ENCODE results near the gene NDUFB8.
"Not testable (repeated sequence)": the region's sequence is repeated elsewhere in the genome, so short reads cannot be mapped to it uniquely, and the experiment has no call there.

Gene NDUFB8

GRCh38 chr10:100529475-100530298, at the start of gene NDUFB8:
Gene NDUFB8, minus strand, starts transcription at chr10:100529871. Its CDS starts 20 bp downstream, at chr10:100529851.
- Histone ChIP-seq H3F3A (ENCODE audit: insufficient read depth, low read length) (no peaks in the 10 kb centered on the region), H3K36me3 (ENCODE audit: insufficient read depth, low read length) (peaks cover 18% of the 10 kb centered on the region), H3K4me1 (ENCODE audit: insufficient read depth, low read length, severe bottlenecking) (peaks cover 17% of the 10 kb centered on the region), H3K4me2 (ENCODE audit: low read length) (peak within 1 kb of the TSS; percentile 83), H4K20me1 (ENCODE audit: insufficient read depth, low read length) (no peaks in the 10 kb centered on the region), H3K9me2 (ENCODE audit: low read depth, low read length) (no peaks in the 10 kb centered on the region), H3K4me3 (ENCODE audit: low read depth, low read length, poor library complexity, severe bottlenecking) (peak within 1 kb of the TSS; percentile 91), H3K79me2 (ENCODE audit: insufficient read depth, low read length) (peaks cover 17% of the 10 kb centered on the region; the same call in 1 of the 2 replicates), H3K27me3 (ENCODE audit: insufficient read depth, low read length) (no peaks in the 10 kb centered on the region), H3K27ac (ENCODE audit: low read depth, low read length, poor library complexity, severe bottlenecking) (peak within 1 kb of the TSS; percentile 60), H2AFZ (ENCODE audit: low read length) (peak within 1 kb of the TSS; percentile 40; the same call in 1 of the 2 replicates), H3K9me3 (ENCODE audit: low read length) (no peaks in the 10 kb centered on the region), H3K9ac (ENCODE audit: low read length) (peak within 1 kb of the TSS; percentile 94)
- TF ChIP-seq EZH2 (IDR thresholded peaks at IDR 0.05; ENCODE audit: borderline replicate concordance, low read length), result no peak
- TF ChIP-seq, protein P1, sequence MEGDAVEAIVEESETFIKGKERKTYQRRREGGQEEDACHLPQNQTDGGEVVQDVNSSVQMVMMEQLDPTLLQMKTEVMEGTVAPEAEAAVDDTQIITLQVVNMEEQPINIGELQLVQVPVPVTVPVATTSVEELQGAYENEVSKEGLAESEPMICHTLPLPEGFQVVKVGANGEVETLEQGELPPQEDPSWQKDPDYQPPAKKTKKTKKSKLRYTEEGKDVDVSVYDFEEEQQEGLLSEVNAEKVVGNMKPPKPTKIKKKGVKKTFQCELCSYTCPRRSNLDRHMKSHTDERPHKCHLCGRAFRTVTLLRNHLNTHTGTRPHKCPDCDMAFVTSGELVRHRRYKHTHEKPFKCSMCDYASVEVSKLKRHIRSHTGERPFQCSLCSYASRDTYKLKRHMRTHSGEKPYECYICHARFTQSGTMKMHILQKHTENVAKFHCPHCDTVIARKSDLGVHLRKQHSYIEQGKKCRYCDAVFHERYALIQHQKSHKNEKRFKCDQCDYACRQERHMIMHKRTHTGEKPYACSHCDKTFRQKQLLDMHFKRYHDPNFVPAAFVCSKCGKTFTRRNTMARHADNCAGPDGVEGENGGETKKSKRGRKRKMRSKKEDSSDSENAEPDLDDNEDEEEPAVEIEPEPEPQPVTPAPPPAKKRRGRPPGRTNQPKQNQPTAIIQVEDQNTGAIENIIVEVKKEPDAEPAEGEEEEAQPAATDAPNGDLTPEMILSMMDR (IDR thresholded peaks at IDR 0.05; ENCODE audit: low read length), result no peak

DNA sequence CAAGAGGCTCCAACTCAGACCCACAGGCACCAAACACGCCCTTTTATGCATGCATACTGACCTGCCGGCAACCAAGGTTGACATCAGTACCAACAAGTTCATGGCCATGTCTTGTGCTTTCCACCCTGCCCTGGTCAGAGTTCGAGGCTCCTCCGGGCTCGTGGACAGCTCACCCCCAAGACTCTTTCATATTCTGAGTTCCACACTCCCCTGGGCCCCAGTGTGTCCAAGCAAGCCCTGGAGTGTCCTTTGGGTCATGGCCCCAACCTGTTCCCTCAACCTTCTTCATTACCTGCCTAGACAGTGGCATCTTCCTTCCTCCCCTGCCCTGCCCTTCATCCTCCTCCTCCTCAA, 46.6 kb upstream of the NDUFB8 start:
- no peak overlapping the region for H3K27ac ChIP-seq (ENCODE audit: low read depth, low read length, poor library complexity, severe bottlenecking)
- H3K79me2 ChIP-seq (ENCODE audit: insufficient read depth, low read length), result no peaks in the 10 kb centered on the region
- no peak for TF ChIP-seq EZH2 (IDR thresholded peaks at IDR 0.05; ENCODE audit: borderline replicate concordance, low read length)
- TF ChIP-seq, protein P1 (IDR thresholded peaks at IDR 0.05; ENCODE audit: low read length), result no peak
- H3K36me3 ChIP-seq (ENCODE audit: insufficient read depth, low read length), result no peaks in the 10 kb centered on the region
- H2AFZ ChIP-seq (ENCODE audit: low read length), result no peak overlapping the region
- no peaks in the 10 kb centered on the region for H3K9me3 ChIP-seq (ENCODE audit: low read length)
- no peak overlapping the region for H3K9ac ChIP-seq (ENCODE audit: low read length)
- H3K4me2 ChIP-seq (ENCODE audit: low read length), result no peak overlapping the region
- no peaks in the 10 kb centered on the region for H3K27me3 ChIP-seq (ENCODE audit: insufficient read depth, low read length)
- no peaks in the 10 kb centered on the region for H3K9me2 ChIP-seq (ENCODE audit: low read depth, low read length)
- H3K4me3 ChIP-seq (ENCODE audit: low read depth, low read length, poor library complexity, severe bottlenecking), result no peak overlapping the region
- H3F3A ChIP-seq (ENCODE audit: insufficient read depth, low read length), result no peaks in the 10 kb centered on the region
- no peaks in the 10 kb centered on the region for H4K20me1 ChIP-seq (ENCODE audit: insufficient read depth, low read length)
- no peaks in the 10 kb centered on the region for H3K4me1 ChIP-seq (ENCODE audit: insufficient read depth, low read length, severe bottlenecking)

DNA sequence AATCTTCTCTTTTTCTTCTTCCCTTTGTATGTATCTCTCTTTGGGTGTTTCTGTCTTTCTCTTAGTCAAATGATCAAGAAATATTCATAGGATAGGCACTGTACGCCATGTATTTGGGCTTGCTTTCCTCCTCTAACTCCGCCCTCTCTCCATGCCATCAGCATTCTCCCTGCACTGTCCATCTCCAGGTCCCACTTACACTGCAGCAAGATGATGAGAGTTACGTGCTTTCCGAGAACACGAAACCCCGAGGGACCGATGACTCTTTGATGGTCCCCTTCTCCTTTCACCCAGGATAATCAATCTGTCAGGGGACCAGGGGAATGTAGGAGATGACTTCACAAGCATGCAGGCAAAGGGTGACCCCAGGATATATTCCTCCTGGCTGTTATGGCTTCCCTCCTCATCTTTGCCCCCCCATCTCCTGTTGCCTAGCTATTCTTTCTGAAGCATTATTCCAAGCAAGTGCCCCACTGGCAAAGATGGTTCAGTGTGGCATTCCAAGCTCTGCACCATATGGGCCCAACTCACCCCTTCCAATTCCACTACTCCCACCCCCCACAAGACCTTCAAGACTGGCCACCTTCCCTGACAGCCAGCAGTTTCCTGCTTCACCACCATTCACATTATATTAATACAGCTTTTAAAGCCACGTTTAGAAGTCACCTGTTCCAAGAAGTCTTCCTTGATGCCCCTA, 46.1 kb upstream of the NDUFB8 start:
- H2AFZ ChIP-seq (ENCODE audit: low read length), result no peak overlapping the region
- no peaks in the 10 kb centered on the region for H3F3A ChIP-seq (ENCODE audit: insufficient read depth, low read length)
- H3K4me2 ChIP-seq (ENCODE audit: low read length), result no peak overlapping the region
- no peaks in the 10 kb centered on the region for H3K9me3 ChIP-seq (ENCODE audit: low read length)
- H4K20me1 ChIP-seq (ENCODE audit: insufficient read depth, low read length), result no peaks in the 10 kb centered on the region
- no peaks in the 10 kb centered on the region for H3K4me1 ChIP-seq (ENCODE audit: insufficient read depth, low read length, severe bottlenecking)
- TF ChIP-seq, protein P1 (IDR thresholded peaks at IDR 0.05; ENCODE audit: low read length), result no peak
- TF ChIP-seq EZH2 (IDR thresholded peaks at IDR 0.05; ENCODE audit: borderline replicate concordance, low read length), result no peak
- H3K9ac ChIP-seq (ENCODE audit: low read length), result no peak overlapping the region
- H3K9me2 ChIP-seq (ENCODE audit: low read depth, low read length), result no peaks in the 10 kb centered on the region
- H3K79me2 ChIP-seq (ENCODE audit: insufficient read depth, low read length), result no peaks in the 10 kb centered on the region
- H3K4me3 ChIP-seq (ENCODE audit: low read depth, low read length, poor library complexity, severe bottlenecking), result no peak overlapping the region
- no peaks in the 10 kb centered on the region for H3K27me3 ChIP-seq (ENCODE audit: insufficient read depth, low read length)
- H3K27ac ChIP-seq (ENCODE audit: low read depth, low read length, poor library complexity, severe bottlenecking), result no peak overlapping the region
- no peaks in the 10 kb centered on the region for H3K36me3 ChIP-seq (ENCODE audit: insufficient read depth, low read length)

- not testable (repeated sequence) for H2AFZ ChIP-seq (ENCODE audit: low read length); H3K9ac ChIP-seq (ENCODE audit: low read length); H3K4me2 ChIP-seq (ENCODE audit: low read length); H4K20me1 ChIP-seq (ENCODE audit: insufficient read depth, low read length); H3K79me2 ChIP-seq (ENCODE audit: insufficient read depth, low read length); H3K36me3 ChIP-seq (ENCODE audit: insufficient read depth, low read length); H3K27me3 ChIP-seq (ENCODE audit: insufficient read depth, low read length); H3K4me3 ChIP-seq (ENCODE audit: low read depth, low read length, poor library complexity, severe bottlenecking); H3F3A ChIP-seq (ENCODE audit: insufficient read depth, low read length); H3K27ac ChIP-seq (ENCODE audit: low read depth, low read length, poor library complexity, severe bottlenecking); H3K4me1 ChIP-seq (ENCODE audit: insufficient read depth, low read length, severe bottlenecking); H3K9me2 ChIP-seq (ENCODE audit: low read depth, low read length); H3K9me3 ChIP-seq (ENCODE audit: low read length)
These were observed 45.5 kb upstream of the NDUFB8 start for GRCh38 chr10:100575146-100575545.

Measured in OCI-LY1 (cell line).